ENCODE measurements around the gene XYLT1. TPM values are rescaled to one million over a fixed set of nuclear protein-coding genes. Genes with fewer than 3 reads are reported as not detected.

XYLT1 gene
- total RNA-seq, 1 experiment from 2014 or later: 14.5 TPM

DNA sequence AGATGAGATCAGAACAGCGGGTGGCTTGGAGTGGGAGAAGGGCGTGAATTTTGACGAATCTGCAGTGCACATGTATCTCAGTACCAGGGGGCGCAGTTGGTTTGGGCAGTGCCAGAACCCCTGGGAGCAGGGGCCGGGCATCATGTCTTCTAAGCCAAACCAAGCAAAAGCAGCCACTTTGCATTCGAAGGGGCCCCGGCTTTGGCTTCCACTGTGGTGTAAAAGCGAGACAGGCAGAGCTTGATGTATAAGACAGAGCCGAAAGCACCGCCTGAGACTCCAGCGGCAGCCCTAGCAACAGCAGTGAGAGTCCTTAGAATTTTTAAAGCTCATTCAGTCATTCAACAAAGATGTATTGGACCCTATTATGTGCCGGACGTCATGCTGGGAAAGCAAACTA lies 3.8 kb upstream of the XYLT1 start:
- Histone ChIP-seq H3K9ac (ENCODE audit: extremely low read depth, insufficient read length, low read length) (no peak overlapping the region), H3K4me2 (ENCODE audit: insufficient read depth, insufficient read length, low read length) (no peak overlapping the region), H3K27me3 (ENCODE audit: insufficient read depth, low read length) (no peaks in the 10 kb centered on the region; the same call in 1 of the 2 replicates), H2BK20ac (ENCODE audit: low read depth, low read length, poor library complexity, severe bottlenecking) (no peak overlapping the region), H2AK5ac (ENCODE audit: insufficient read length, low read length) (no peak overlapping the region), H4K91ac (ENCODE audit: insufficient read length, low read depth, low read length) (no peak overlapping the region), H3K56ac (ENCODE audit: insufficient read length, low read depth, low read length) (no peak overlapping the region), H2AFZ (ENCODE audit: low read length) (no peak overlapping the region), H4K8ac (replicated peaks; ENCODE audit: insufficient read length, low read depth, low read length) (no peak overlapping the region), H3K18ac (ENCODE audit: insufficient read length, low read depth, low read length) (no peak overlapping the region), H3T11ph (ENCODE audit: low read length) (no peak overlapping the region), H2BK12ac (ENCODE audit: insufficient read length, low read depth, low read length) (no peak overlapping the region), H2BK5ac (ENCODE audit: insufficient read length, low read length) (no peak overlapping the region), H3K4ac (ENCODE audit: low read depth, low read length) (no peak overlapping the region), H3K14ac (ENCODE audit: insufficient read depth, low read length) (no peak overlapping the region; the same call in 1 of the 2 replicates), H3K9me3 (ENCODE audit: control insufficient read depth, low read depth, low read length) (no peaks in the 10 kb centered on the region), H3K79me1 (ENCODE audit: insufficient read depth, low read depth, low read length, poor library complexity, severe bottlenecking) (no peaks in the 10 kb centered on the region), H3K23me2 (ENCODE audit: insufficient read length, low read depth, low read length, poor library complexity, severe bottlenecking) (peaks cover 4% of the 10 kb centered on the region), H2BK15ac (ENCODE audit: low read depth, low read length) (no peak overlapping the region), H2BK120ac (ENCODE audit: low read depth, low read length, poor library complexity, severe bottlenecking) (no peak overlapping the region), H3K27ac (ENCODE audit: insufficient read length, low read depth, low read length) (no peak overlapping the region), H3K4me1 (ENCODE audit: insufficient read depth, low read length) (no peaks in the 10 kb centered on the region; the same call in 1 of the 2 replicates), H4K20me1 (ENCODE audit: control insufficient read depth, insufficient read depth, insufficient read length) (no peaks in the 10 kb centered on the region), H4K5ac (ENCODE audit: insufficient read length, low read depth, low read length) (no peak overlapping the region), H3K23ac (ENCODE audit: insufficient read length, low read depth, low read length) (no peak overlapping the region), H3K79me2 (ENCODE audit: insufficient read depth, low read length) (no peaks in the 10 kb centered on the region)
- Mint-ChIP-seq H3K4me3 (no peak overlapping the region), H3K27me3 (ENCODE audit: low read depth) (peaks cover 24% of the 10 kb centered on the region), H3K9me3 (no peaks in the 10 kb centered on the region; a peak in 1 of 5 replicates), H3K36me3 (ENCODE audit: insufficient read depth in 1 of 3, low read depth in 3 of 3) (no peaks in the 10 kb centered on the region; a peak in 1 of 7 replicates), H3K4me1 (peaks cover 33% of the 10 kb centered on the region in 2 experiments), H3K27ac (no peak overlapping the region)
- no peak for TF ChIP-seq CTCF (conservative IDR thresholded peaks at IDR 0.05)
- WGBS (ENCODE audit: extremely low coverage, insufficient read length, low lambda C conversion rate): no CpG with 5 or more reads among the region's 13 CpGs
- DNase-seq: no peak

Measured in H9 (cell line).